GM23338 (cell line): Measurements from ENCODE around the gene NXN. TPM values are rescaled to one million over a fixed set of nuclear protein-coding genes. Genes with fewer than 3 reads are reported as not detected.

ENCODE experiments used
- ATAC-seq: fragments of 200-7000 bp; cut with Tn5 transposase; 3 replicates; pipeline ENCODE4 v1.9.1; 2020
- DNase-seq: peaks from one replicate; pipeline ENCODE4 v3.0.0-alpha.2; 2015; ENCODE audit warnings: low spot score
- H2AFZ ChIP-seq: fragments of 200-600 bp; sonication (generic); 2 replicates; pipeline ENCODE4 v1.8.0; 2016; ENCODE audit warnings: antibody characterized with exemption, mild to moderate bottlenecking, moderate library complexity
- H3F3A ChIP-seq: fragments of 200-600 bp; sonication (generic); replicated peaks from 2 replicates; pipeline ENCODE4 v1.8.0; 2017; ENCODE audit warnings: antibody characterized with exemption, mixed run types, low read depth
- H3K27ac ChIP-seq: fragments of 200-600 bp; sonication (generic); 2 replicates; pipeline ENCODE4 v1.6.1; 2016; ENCODE audit warnings: low read depth
- H3K27me3 ChIP-seq: fragments of 200-600 bp; sonication (generic); 2 replicates; pipeline ENCODE4 v1.8.0; 2016; ENCODE audit warnings: mild to moderate bottlenecking, mixed run types, moderate library complexity; ENCODE audit not compliant: insufficient read depth
- H3K36me3 ChIP-seq: fragments of 200-600 bp; sonication (generic); 2 replicates; pipeline ENCODE4 v1.8.0; 2016; ENCODE audit warnings: mild to moderate bottlenecking; ENCODE audit not compliant: insufficient read depth
- H3K4me1 ChIP-seq: fragments of 200-600 bp; sonication (generic); 2 replicates; pipeline ENCODE4 v1.8.0; 2016; ENCODE audit warnings: mild to moderate bottlenecking, moderate library complexity; ENCODE audit not compliant: insufficient read depth
- H3K4me2 ChIP-seq: fragments of 200-600 bp; sonication (generic); 2 replicates; pipeline ENCODE4 v1.7.1; 2017; ENCODE audit warnings: mixed run types
- H3K4me3 ChIP-seq: fragments of 200-600 bp; sonication (generic); 2 replicates; pipeline ENCODE4 v1.6.1; 2016; ENCODE audit warnings: mixed run types
- H3K79me2 ChIP-seq: fragments of 200-600 bp; sonication (generic); replicated peaks from 2 replicates; pipeline ENCODE4 v1.8.0; 2017; ENCODE audit warnings: mild to moderate bottlenecking; ENCODE audit not compliant: insufficient read depth
- H3K9me2 ChIP-seq: fragments of 200-600 bp; sonication (generic); 2 replicates; pipeline ENCODE4 v1.8.0; 2017; ENCODE audit not compliant: insufficient read depth
- H4K20me1 ChIP-seq: fragments of 200-600 bp; sonication (generic); replicated peaks from 2 replicates; pipeline ENCODE4 v1.8.0; 2017; ENCODE audit warnings: mild to moderate bottlenecking; ENCODE audit not compliant: insufficient read depth
- H3K27ac Mint-ChIP-seq: 2 replicates; pipeline ENCODE4 v1.8.0; 2020; ENCODE audit warnings: inconsistent platforms, mild to moderate bottlenecking, moderate library complexity, mixed read lengths
- H3K27me3 Mint-ChIP-seq: 3 replicates; pipeline ENCODE4 v1.8.0; 2022; ENCODE audit warnings: low read depth, mild to moderate bottlenecking, moderate library complexity, mixed read lengths, inconsistent platforms; ENCODE audit not compliant: insufficient read depth, poor library complexity
- H3K36me3 Mint-ChIP-seq: 3 replicates; pipeline ENCODE4 v1.8.0; 2021; ENCODE audit warnings: low read depth, mild to moderate bottlenecking, inconsistent platforms, moderate library complexity, mixed read lengths
- H3K4me1 Mint-ChIP-seq: 3 replicates; pipeline ENCODE4 v1.8.0; 2020; ENCODE audit warnings: mild to moderate bottlenecking, inconsistent platforms, mixed read lengths
- H3K4me3 Mint-ChIP-seq: 3 replicates; pipeline ENCODE4 v1.8.0; 2021; ENCODE audit warnings: moderate library complexity, mild to moderate bottlenecking, inconsistent platforms, mixed read lengths
- H3K9me3 Mint-ChIP-seq: 3 replicates; pipeline ENCODE4 v1.8.0; 2020; ENCODE audit warnings: moderate library complexity, mild to moderate bottlenecking, inconsistent platforms, mixed read lengths
- CREB1 ChIP-seq: fragments of 250-450 bp; sonication (Bioruptor Pico); IDR thresholded peaks from 2 replicates; pipeline ENCODE4 v1.5.0; 2020; ENCODE audit warnings: low read depth, mild to moderate bottlenecking, moderate library complexity
- ETS1 ChIP-seq: IDR thresholded peaks from 2 replicates; pipeline ENCODE4 v1.6.1; 2016; ENCODE audit warnings: antibody characterized with exemption
- EZH2phosphoT487 ChIP-seq: fragments of 200-600 bp; sonication (generic); IDR thresholded peaks from one replicate; pipeline ENCODE4 v1.8.1; 2018; ENCODE audit warnings: antibody characterized with exemption; ENCODE audit not compliant: unreplicated experiment
- JUNB ChIP-seq: IDR thresholded peaks from one replicate; pipeline ENCODE4 v1.6.1; 2016; ENCODE audit warnings: antibody characterized with exemption; ENCODE audit not compliant: unreplicated experiment
- NANOG ChIP-seq: IDR thresholded peaks from 2 replicates; pipeline ENCODE4 v1.6.1; 2016; ENCODE audit warnings: antibody characterized with exemption, borderline replicate concordance
- REST ChIP-seq: IDR thresholded peaks from one replicate; pipeline ENCODE4 v1.6.1; 2018; ENCODE audit warnings: antibody characterized with exemption; ENCODE audit not compliant: unreplicated experiment
- STAT1 ChIP-seq: IDR thresholded peaks from one replicate; pipeline ENCODE4 v1.6.1; 2016; ENCODE audit warnings: antibody characterized with exemption; ENCODE audit not compliant: unreplicated experiment
- ZNF114 ChIP-seq: fragments of 250-450 bp; sonication (Bioruptor Pico); IDR thresholded peaks from 2 replicates; pipeline ENCODE4 v1.5.0; 2020; ENCODE audit warnings: mild to moderate bottlenecking, moderate library complexity
- ZNF331 ChIP-seq: fragments of 250-450 bp; sonication (Bioruptor Pico); IDR thresholded peaks from 2 replicates; pipeline ENCODE4 v1.5.0; 2020; ENCODE audit warnings: low read depth, mild to moderate bottlenecking, moderate library complexity
- ZNF462 ChIP-seq: fragments of 250-450 bp; sonication (Bioruptor Pico); IDR thresholded peaks from 2 replicates; pipeline ENCODE4 v1.5.0; 2020; ENCODE audit warnings: mild to moderate bottlenecking, moderate library complexity
- polyA plus RNA-seq: library from polyadenylated mRNA; unstranded; fragments of >200 nt; fragmentation: Nextera tagmentation; extraction: Ambion mirVana; gene quantifications from 2 replicates; pipeline ENCODE4 v1.2.1, GENCODE V29; 2016
- total RNA-seq: library from RNA; depleted of rRNA; stranded (reverse); fragments of >200 nt; shearing (Covaris generic); gene quantifications from 2 replicates; pipeline ENCODE4 v1.2.3, GENCODE V29; 2014

NXN gene
- total and polyA plus RNA-seq, 2 experiments from 2014 or later: 31.8 to 105 TPM

- H3K4me1 Mint-ChIP-seq: peaks cover 55% of the 10 kb centered on the region
- Histone ChIP-seq H3K4me2 (peak overlapping the region; percentile 53), H3K9me2 (no peaks in the 10 kb centered on the region), H2AFZ (no peak overlapping the region), H3K4me1 (peaks cover 65% of the 10 kb centered on the region), H3K27ac (peak overlapping the region; percentile 98), H3K4me3 (peak overlapping the region; percentile 7; the same call in 1 of the 2 replicates), H3K79me2 (peaks cover 100% of the 10 kb centered on the region), H3F3A (peaks cover 11% of the 10 kb centered on the region; the same call in 1 of the 2 replicates), H3K36me3 (no peaks in the 10 kb centered on the region), H3K27me3 (no peaks in the 10 kb centered on the region), H4K20me1 (peaks cover 11% of the 10 kb centered on the region)
- H3K27me3 Mint-ChIP-seq: peaks cover 9% of the 10 kb centered on the region
- ATAC-seq (no peak), DNase-seq (no peak)
- H3K9me3 Mint-ChIP-seq: no peaks in the 10 kb centered on the region
- H3K4me3 Mint-ChIP-seq: no peak overlapping the region
- TF ChIP-seq REST (no peak), STAT1 (no peak), ZNF114 (CRISPR knock-in tag) (no peak), ZNF331 (CRISPR knock-in tag) (no peak), JUNB (no peak), ETS1 (no peak), NANOG (no peak), ZNF462 (CRISPR knock-in tag) (no peak), CREB1 (CRISPR knock-in tag) (no peak), EZH2phosphoT487 (no peak)
- H3K36me3 Mint-ChIP-seq: peaks cover 6% of the 10 kb centered on the region
- H3K27ac Mint-ChIP-seq: peak overlapping the region; percentile 87; the same call in 1 of the 2 replicates
Measured at GRCh38 chr17:901964-902363, 77.6 kb downstream of the NXN start.
